WTC11 (cell line): ENCODE data around the gene IPO9. TPM values are rescaled to one million over a fixed set of nuclear protein-coding genes. Genes with fewer than 3 reads are reported as not detected.

Source experiments
- ATAC-seq: fragments of 200-7000 bp; cut with Tn5 transposase; 2 replicates; pipeline ENCODE4 v1.10.0; 2021; ENCODE audit warnings: mild to moderate bottlenecking, moderate library complexity
- CTCF ChIA-PET: fragments of 300-600 bp; sonication (Branson Sonifier 250); formaldehyde crosslinking; loops from one replicate; lab custom pipeline; 2021; ENCODE audit warnings: antibody characterized with exemption; lab: Charles Lee
- POLR2A ChIA-PET: fragments of 350-600 bp; sonication (Branson Sonifier 250); formaldehyde crosslinking; loops from one replicate; lab custom pipeline; 2021; ENCODE audit warnings: antibody characterized with exemption; lab: Charles Lee
- DNase-seq: peaks from one replicate; pipeline ENCODE4 v3.0.0; 2021; ENCODE audit warnings: low spot score
- H3K27ac Mint-ChIP-seq: 2 replicates; pipeline ENCODE4 v1.8.0; 2021; ENCODE audit warnings: mixed read lengths
- H3K27me3 Mint-ChIP-seq: 2 replicates; pipeline ENCODE4 v1.8.0; 2021; ENCODE audit warnings: low read depth, mild to moderate bottlenecking, moderate library complexity, mixed read lengths
- H3K36me3 Mint-ChIP-seq: 2 replicates; pipeline ENCODE4 v1.8.0; 2021; ENCODE audit warnings: mixed read lengths
- H3K4me1 Mint-ChIP-seq: 2 replicates; pipeline ENCODE4 v1.8.0; 2022; ENCODE audit warnings: mixed read lengths
- H3K4me3 Mint-ChIP-seq: 2 replicates; pipeline ENCODE4 v1.8.0; 2021; ENCODE audit warnings: mild to moderate bottlenecking, moderate library complexity, mixed read lengths
- H3K9me3 Mint-ChIP-seq: 2 replicates; pipeline ENCODE4 v1.8.0; 2021; ENCODE audit warnings: mixed read lengths
- ETV6 ChIP-seq: sonication (generic); formaldehyde crosslinking; IDR thresholded peaks from 2 replicates; pipeline ENCODE4 v1.8.1; 2022; ENCODE audit warnings: mild to moderate bottlenecking, missing genetic modification reagents
- FOXJ3 ChIP-seq: sonication (generic); formaldehyde crosslinking; IDR thresholded peaks from 2 replicates; pipeline ENCODE4 v1.9.0; 2021; ENCODE audit warnings: missing genetic modification reagents, mild to moderate bottlenecking, borderline replicate concordance
- GRHL2 ChIP-seq: fragments of 250-450 bp; sonication (Bioruptor Pico); IDR thresholded peaks from 2 replicates; pipeline ENCODE4 v1.8.0; 2022; ENCODE audit warnings: mild to moderate bottlenecking, moderate library complexity; ENCODE audit not compliant: insufficient replicate concordance, severe bottlenecking
- JUN ChIP-seq: sonication (generic); formaldehyde crosslinking; IDR thresholded peaks from 2 replicates; pipeline ENCODE4 v1.8.0; 2023; ENCODE audit warnings: mild to moderate bottlenecking, missing genetic modification reagents
- KAT7 ChIP-seq: sonication (generic); formaldehyde crosslinking; IDR thresholded peaks from 2 replicates; pipeline ENCODE4 v1.8.1; 2023; ENCODE audit warnings: missing genetic modification reagents, mild to moderate bottlenecking, borderline replicate concordance
- MXD4 ChIP-seq: fragments of 250-450 bp; sonication (Bioruptor Pico); IDR thresholded peaks from 2 replicates; pipeline ENCODE4 v1.8.0; 2021; ENCODE audit warnings: mild to moderate bottlenecking, moderate library complexity, borderline replicate concordance
- NFATC4 ChIP-seq: fragments of 250-450 bp; sonication (Bioruptor Pico); IDR thresholded peaks from 2 replicates; pipeline ENCODE4 v1.9.0; 2021; ENCODE audit warnings: mild to moderate bottlenecking
- NFYB ChIP-seq: sonication (generic); formaldehyde crosslinking; conservative IDR thresholded peaks from 2 replicates; pipeline ENCODE4 v1.8.0; 2022; ENCODE audit warnings: low read depth, missing genetic modification reagents
- NR1H2 ChIP-seq: sonication (generic); formaldehyde crosslinking; IDR thresholded peaks from 2 replicates; pipeline ENCODE4 v1.9.0; 2021; ENCODE audit warnings: mild to moderate bottlenecking, moderate library complexity, missing genetic modification reagents
- NR2C2 ChIP-seq: sonication (generic); formaldehyde crosslinking; IDR thresholded peaks from 2 replicates; pipeline ENCODE4 v1.8.0; 2022; ENCODE audit warnings: mild to moderate bottlenecking, missing genetic modification reagents
- RORB ChIP-seq: fragments of 250-450 bp; sonication (Bioruptor Pico); IDR thresholded peaks from 2 replicates; pipeline ENCODE4 v1.9.0; 2021; ENCODE audit warnings: mild to moderate bottlenecking
- TEAD4 ChIP-seq: sonication (generic); formaldehyde crosslinking; IDR thresholded peaks from 2 replicates; pipeline ENCODE4 v1.8.0; 2022; ENCODE audit warnings: mild to moderate bottlenecking, missing genetic modification reagents
- ZBTB21 ChIP-seq: sonication (generic); formaldehyde crosslinking; IDR thresholded peaks from 2 replicates; pipeline ENCODE4 v1.8.1; 2023; ENCODE audit warnings: mild to moderate bottlenecking, missing genetic modification reagents, borderline replicate concordance
- ZNF396 ChIP-seq: fragments of 250-450 bp; sonication (Bioruptor Pico); IDR thresholded peaks from 2 replicates; pipeline ENCODE4 v1.8.0; 2021; ENCODE audit warnings: mild to moderate bottlenecking, moderate library complexity, borderline replicate concordance
- total RNA-seq: library from RNA; stranded (reverse); gene quantifications from 3 replicates; pipeline ENCODE4 v1.2.3, GENCODE V29; 2021
- TF ChIP-seq, protein P1 (sequence below): sonication (generic); formaldehyde crosslinking; IDR thresholded peaks from 2 replicates; pipeline ENCODE4 v1.8.0; 2022; ENCODE audit warnings: mild to moderate bottlenecking, missing genetic modification reagents
- TF ChIP-seq, protein P2 (sequence below): sonication (generic); formaldehyde crosslinking; IDR thresholded peaks from 2 replicates; pipeline ENCODE4 v1.8.1; 2022; ENCODE audit warnings: low read depth, missing genetic modification reagents, borderline replicate concordance
- TF ChIP-seq, protein P3 (sequence below): sonication (generic); formaldehyde crosslinking; IDR thresholded peaks from 2 replicates; pipeline ENCODE4 v1.8.1; 2023; ENCODE audit warnings: mild to moderate bottlenecking, missing genetic modification reagents
- TF ChIP-seq, protein P4 (sequence below): fragments of 250-450 bp; sonication (Bioruptor Pico); IDR thresholded peaks from 2 replicates; pipeline ENCODE4 v1.9.0; 2021; ENCODE audit warnings: mild to moderate bottlenecking, borderline replicate concordance
- TF ChIP-seq, protein P5 (sequence below): sonication (generic); formaldehyde crosslinking; IDR thresholded peaks from 2 replicates; pipeline ENCODE4 v1.8.1; 2023; ENCODE audit warnings: mild to moderate bottlenecking, missing genetic modification reagents, moderate library complexity
- TF ChIP-seq, protein P6 (sequence below): fragments of 250-450 bp; sonication (Bioruptor Pico); IDR thresholded peaks from 2 replicates; pipeline ENCODE4 v2.1.2; 2022; ENCODE audit warnings: mild to moderate bottlenecking, moderate library complexity
- TF ChIP-seq, protein P7 (sequence below): sonication (generic); formaldehyde crosslinking; IDR thresholded peaks from 2 replicates; pipeline ENCODE4 v1.8.1; 2022; ENCODE audit warnings: mild to moderate bottlenecking, moderate library complexity, missing genetic modification reagents
- TF ChIP-seq, protein P8 (sequence below): sonication (generic); formaldehyde crosslinking; IDR thresholded peaks from 2 replicates; pipeline ENCODE4 v1.8.0; 2022; ENCODE audit warnings: mild to moderate bottlenecking, missing genetic modification reagents
- TF ChIP-seq, protein P9 (sequence below): sonication (generic); formaldehyde crosslinking; conservative IDR thresholded peaks from 2 replicates; pipeline ENCODE4 v1.8.1; 2023; ENCODE audit warnings: mild to moderate bottlenecking, low read depth, missing genetic modification reagents, moderate library complexity

Gene IPO9
- total RNA-seq, 1 experiment from 2014 or later: 97.2 TPM

DNA sequence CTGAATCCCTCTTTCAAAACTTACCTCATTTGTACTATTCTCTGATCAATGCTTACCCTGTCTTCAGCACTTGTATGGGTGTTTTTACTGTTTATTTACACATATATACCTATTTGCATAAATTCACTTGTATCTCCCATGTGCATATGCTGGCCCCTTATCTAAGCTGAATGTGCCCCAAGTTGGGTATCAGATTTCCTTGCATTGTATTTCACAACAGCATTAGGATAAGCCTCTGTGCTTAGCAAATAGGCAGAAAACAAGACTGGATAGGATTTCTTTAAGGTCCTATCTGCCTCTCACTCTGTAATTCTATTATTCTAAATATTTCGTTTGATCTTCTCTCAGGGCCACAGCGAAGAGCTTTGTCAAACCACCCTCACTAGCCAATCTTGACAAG, 45.9 kb upstream of the IPO9 start (continued):
- TF ChIP-seq ETV6 (CRISPR knock-in tag): no peak
- TF ChIP-seq MXD4: no peak
- TF ChIP-seq FOXJ3 (CRISPR knock-in tag): no peak
- no peak for TF ChIP-seq ZBTB21 (CRISPR knock-in tag)
- TF ChIP-seq, protein P1, sequence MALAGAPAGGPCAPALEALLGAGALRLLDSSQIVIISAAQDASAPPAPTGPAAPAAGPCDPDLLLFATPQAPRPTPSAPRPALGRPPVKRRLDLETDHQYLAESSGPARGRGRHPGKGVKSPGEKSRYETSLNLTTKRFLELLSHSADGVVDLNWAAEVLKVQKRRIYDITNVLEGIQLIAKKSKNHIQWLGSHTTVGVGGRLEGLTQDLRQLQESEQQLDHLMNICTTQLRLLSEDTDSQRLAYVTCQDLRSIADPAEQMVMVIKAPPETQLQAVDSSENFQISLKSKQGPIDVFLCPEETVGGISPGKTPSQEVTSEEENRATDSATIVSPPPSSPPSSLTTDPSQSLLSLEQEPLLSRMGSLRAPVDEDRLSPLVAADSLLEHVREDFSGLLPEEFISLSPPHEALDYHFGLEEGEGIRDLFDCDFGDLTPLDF: no peak
- no peak for TF ChIP-seq RORB (CRISPR knock-in tag)

DNA sequence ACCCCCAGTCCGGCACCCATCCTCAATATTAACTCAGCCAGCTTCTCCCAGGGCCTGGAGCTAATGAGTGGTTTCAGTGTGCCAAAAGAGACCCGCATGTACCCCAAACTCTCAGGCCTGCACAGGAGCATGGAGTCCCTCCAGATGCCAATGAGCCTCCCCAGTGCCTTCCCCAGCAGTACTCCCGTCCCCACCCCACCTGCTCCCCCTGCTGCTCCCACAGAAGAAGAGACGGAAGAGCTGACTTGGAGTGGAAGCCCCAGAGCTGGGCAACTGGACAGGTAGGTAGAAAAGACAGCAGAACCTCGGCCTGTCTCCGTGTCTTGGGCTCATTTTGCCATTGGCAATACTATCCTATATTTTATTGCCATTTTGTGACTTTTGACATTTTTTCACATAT, 45.4 kb upstream of the IPO9 start:
- no peaks in the 10 kb centered on the region for H3K27me3 Mint-ChIP-seq
- DNase-seq (peak; percentile 21), ATAC-seq (peak; percentile 39; the same call in 1 of the 2 replicates)
- H3K4me3 Mint-ChIP-seq: no peak overlapping the region
- peaks cover 78% of the 10 kb centered on the region for H3K36me3 Mint-ChIP-seq
- no peaks in the 10 kb centered on the region for H3K4me1 Mint-ChIP-seq
- POLR2A ChIA-PET: no interaction called here
- H3K9me3 Mint-ChIP-seq: peaks cover 19% of the 10 kb centered on the region
- no peak overlapping the region for H3K27ac Mint-ChIP-seq
- CTCF ChIA-PET: interaction anchor here (0.6 to 1.6 kb wide), 12 partner anchors 9 to 253 kb away, joined by 3 to 22 read pairs (median 4); no protein-coding TSS in a partner anchor
- no peak for TF ChIP-seq KAT7 (CRISPR knock-in tag)
- TF ChIP-seq TEAD4 (CRISPR knock-in tag): no peak
- TF ChIP-seq NR1H2: no peak
- TF ChIP-seq, protein P2, sequence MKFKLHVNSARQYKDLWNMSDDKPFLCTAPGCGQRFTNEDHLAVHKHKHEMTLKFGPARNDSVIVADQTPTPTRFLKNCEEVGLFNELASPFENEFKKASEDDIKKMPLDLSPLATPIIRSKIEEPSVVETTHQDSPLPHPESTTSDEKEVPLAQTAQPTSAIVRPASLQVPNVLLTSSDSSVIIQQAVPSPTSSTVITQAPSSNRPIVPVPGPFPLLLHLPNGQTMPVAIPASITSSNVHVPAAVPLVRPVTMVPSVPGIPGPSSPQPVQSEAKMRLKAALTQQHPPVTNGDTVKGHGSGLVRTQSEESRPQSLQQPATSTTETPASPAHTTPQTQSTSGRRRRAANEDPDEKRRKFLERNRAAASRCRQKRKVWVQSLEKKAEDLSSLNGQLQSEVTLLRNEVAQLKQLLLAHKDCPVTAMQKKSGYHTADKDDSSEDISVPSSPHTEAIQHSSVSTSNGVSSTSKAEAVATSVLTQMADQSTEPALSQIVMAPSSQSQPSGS: no peak
- TF ChIP-seq, protein P3, sequence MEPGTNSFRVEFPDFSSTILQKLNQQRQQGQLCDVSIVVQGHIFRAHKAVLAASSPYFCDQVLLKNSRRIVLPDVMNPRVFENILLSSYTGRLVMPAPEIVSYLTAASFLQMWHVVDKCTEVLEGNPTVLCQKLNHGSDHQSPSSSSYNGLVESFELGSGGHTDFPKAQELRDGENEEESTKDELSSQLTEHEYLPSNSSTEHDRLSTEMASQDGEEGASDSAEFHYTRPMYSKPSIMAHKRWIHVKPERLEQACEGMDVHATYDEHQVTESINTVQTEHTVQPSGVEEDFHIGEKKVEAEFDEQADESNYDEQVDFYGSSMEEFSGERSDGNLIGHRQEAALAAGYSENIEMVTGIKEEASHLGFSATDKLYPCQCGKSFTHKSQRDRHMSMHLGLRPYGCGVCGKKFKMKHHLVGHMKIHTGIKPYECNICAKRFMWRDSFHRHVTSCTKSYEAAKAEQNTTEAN (CRISPR knock-in tag): no peak
- no peak for TF ChIP-seq NR2C2 (CRISPR knock-in tag)
- TF ChIP-seq, protein P4, sequence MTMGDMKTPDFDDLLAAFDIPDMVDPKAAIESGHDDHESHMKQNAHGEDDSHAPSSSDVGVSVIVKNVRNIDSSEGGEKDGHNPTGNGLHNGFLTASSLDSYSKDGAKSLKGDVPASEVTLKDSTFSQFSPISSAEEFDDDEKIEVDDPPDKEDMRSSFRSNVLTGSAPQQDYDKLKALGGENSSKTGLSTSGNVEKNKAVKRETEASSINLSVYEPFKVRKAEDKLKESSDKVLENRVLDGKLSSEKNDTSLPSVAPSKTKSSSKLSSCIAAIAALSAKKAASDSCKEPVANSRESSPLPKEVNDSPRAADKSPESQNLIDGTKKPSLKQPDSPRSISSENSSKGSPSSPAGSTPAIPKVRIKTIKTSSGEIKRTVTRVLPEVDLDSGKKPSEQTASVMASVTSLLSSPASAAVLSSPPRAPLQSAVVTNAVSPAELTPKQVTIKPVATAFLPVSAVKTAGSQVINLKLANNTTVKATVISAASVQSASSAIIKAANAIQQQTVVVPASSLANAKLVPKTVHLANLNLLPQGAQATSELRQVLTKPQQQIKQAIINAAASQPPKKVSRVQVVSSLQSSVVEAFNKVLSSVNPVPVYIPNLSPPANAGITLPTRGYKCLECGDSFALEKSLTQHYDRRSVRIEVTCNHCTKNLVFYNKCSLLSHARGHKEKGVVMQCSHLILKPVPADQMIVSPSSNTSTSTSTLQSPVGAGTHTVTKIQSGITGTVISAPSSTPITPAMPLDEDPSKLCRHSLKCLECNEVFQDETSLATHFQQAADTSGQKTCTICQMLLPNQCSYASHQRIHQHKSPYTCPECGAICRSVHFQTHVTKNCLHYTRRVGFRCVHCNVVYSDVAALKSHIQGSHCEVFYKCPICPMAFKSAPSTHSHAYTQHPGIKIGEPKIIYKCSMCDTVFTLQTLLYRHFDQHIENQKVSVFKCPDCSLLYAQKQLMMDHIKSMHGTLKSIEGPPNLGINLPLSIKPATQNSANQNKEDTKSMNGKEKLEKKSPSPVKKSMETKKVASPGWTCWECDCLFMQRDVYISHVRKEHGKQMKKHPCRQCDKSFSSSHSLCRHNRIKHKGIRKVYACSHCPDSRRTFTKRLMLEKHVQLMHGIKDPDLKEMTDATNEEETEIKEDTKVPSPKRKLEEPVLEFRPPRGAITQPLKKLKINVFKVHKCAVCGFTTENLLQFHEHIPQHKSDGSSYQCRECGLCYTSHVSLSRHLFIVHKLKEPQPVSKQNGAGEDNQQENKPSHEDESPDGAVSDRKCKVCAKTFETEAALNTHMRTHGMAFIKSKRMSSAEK: no peak
- TF ChIP-seq, protein P5, sequence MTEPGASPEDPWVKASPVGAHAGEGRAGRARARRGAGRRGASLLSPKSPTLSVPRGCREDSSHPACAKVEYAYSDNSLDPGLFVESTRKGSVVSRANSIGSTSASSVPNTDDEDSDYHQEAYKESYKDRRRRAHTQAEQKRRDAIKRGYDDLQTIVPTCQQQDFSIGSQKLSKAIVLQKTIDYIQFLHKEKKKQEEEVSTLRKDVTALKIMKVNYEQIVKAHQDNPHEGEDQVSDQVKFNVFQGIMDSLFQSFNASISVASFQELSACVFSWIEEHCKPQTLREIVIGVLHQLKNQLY (CRISPR knock-in tag): no peak
- TF ChIP-seq, protein P6, sequence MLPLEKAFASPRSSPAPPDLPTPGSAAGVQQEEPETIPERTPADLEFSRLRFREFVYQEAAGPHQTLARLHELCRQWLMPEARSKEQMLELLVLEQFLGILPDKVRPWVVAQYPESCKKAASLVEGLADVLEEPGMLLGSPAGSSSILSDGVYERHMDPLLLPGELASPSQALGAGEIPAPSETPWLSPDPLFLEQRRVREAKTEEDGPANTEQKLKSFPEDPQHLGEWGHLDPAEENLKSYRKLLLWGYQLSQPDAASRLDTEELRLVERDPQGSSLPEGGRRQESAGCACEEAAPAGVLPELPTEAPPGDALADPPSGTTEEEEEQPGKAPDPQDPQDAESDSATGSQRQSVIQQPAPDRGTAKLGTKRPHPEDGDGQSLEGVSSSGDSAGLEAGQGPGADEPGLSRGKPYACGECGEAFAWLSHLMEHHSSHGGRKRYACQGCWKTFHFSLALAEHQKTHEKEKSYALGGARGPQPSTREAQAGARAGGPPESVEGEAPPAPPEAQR (CRISPR knock-in tag): no peak
- TF ChIP-seq ZNF396 (CRISPR knock-in tag): no peak
- no peak for TF ChIP-seq GRHL2
- no peak for TF ChIP-seq JUN (CRISPR knock-in tag)
- TF ChIP-seq, protein P7, sequence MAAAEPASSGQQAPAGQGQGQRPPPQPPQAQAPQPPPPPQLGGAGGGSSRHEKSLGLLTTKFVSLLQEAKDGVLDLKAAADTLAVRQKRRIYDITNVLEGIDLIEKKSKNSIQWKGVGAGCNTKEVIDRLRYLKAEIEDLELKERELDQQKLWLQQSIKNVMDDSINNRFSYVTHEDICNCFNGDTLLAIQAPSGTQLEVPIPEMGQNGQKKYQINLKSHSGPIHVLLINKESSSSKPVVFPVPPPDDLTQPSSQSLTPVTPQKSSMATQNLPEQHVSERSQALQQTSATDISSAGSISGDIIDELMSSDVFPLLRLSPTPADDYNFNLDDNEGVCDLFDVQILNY: no peak
- TF ChIP-seq, protein P8, sequence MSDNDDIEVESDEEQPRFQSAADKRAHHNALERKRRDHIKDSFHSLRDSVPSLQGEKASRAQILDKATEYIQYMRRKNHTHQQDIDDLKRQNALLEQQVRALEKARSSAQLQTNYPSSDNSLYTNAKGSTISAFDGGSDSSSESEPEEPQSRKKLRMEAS: no peak
- no peak for TF ChIP-seq NFYB (CRISPR knock-in tag)
- TF ChIP-seq NFATC4 (CRISPR knock-in tag): no peak
- TF ChIP-seq, protein P9, sequence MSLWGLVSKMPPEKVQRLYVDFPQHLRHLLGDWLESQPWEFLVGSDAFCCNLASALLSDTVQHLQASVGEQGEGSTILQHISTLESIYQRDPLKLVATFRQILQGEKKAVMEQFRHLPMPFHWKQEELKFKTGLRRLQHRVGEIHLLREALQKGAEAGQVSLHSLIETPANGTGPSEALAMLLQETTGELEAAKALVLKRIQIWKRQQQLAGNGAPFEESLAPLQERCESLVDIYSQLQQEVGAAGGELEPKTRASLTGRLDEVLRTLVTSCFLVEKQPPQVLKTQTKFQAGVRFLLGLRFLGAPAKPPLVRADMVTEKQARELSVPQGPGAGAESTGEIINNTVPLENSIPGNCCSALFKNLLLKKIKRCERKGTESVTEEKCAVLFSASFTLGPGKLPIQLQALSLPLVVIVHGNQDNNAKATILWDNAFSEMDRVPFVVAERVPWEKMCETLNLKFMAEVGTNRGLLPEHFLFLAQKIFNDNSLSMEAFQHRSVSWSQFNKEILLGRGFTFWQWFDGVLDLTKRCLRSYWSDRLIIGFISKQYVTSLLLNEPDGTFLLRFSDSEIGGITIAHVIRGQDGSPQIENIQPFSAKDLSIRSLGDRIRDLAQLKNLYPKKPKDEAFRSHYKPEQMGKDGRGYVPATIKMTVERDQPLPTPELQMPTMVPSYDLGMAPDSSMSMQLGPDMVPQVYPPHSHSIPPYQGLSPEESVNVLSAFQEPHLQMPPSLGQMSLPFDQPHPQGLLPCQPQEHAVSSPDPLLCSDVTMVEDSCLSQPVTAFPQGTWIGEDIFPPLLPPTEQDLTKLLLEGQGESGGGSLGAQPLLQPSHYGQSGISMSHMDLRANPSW: no peak
